Measurements from ENCODE around the gene UBE2D3. TPM values are rescaled to one million over a fixed set of nuclear protein-coding genes. Genes with fewer than 3 reads are reported as not detected.
A peak's percentile ranks its signal among the peaks of the same experiment; 100 is the strongest.
"Not testable (repeated sequence)": the region's sequence is repeated elsewhere in the genome, so short reads cannot be mapped to it uniquely, and the experiment has no call there.

The UBE2D3 gene
- total RNA-seq, 1 donor from 2014 or later: 370 TPM

DNA sequence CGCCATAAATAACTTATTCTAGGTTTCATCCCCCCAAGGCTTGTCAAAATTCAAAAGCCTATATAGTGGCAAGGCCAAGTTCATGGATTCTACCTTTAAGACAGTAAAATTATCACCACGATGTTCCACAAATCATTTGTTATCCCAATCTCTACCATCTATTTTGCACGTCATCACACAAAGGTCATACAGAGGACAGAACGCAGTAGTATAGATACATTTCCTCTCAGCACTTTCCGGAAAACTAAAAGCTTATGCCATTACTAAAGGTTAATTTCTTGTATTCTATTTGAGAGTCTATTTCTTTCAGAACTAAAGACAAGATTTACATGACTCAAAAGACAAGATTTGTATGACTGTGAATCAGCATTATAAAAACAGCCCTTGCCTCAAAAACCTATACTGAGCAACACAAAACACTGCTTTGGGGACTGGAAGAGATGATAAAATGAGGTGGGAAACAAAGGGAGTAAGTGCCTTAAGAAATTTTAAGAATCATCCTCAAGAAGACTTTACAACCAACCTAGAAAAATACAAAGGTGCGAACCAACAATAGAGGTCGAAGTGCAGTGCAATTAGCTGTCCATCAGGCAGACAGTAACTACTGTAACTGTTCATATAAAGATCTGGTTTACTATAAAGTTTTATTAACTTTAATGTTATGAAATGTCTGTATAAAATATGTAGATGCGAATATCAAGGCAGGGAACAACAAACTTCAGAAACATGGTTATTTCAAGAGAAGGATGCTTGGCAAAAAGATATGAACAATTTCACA lies 7.6 kb downstream of the UBE2D3 start:
- peaks cover 57% of the 10 kb centered on the region for H3K4me1 Mint-ChIP-seq (ENCODE audit: unreplicated experiment)
- H3K36me3 Mint-ChIP-seq (ENCODE audit: low read depth, unreplicated experiment): peaks cover 13% of the 10 kb centered on the region
- H3K27ac Mint-ChIP-seq (ENCODE audit: unreplicated experiment): peak overlapping the region; percentile 4
- no peaks in the 10 kb centered on the region for H3K9me3 Mint-ChIP-seq (ENCODE audit: unreplicated experiment)
- H3K27me3 Mint-ChIP-seq (ENCODE audit: unreplicated experiment): no peaks in the 10 kb centered on the region
- peak overlapping the region; percentile 21 for H3K4me3 Mint-ChIP-seq (ENCODE audit: unreplicated experiment)
- no peak for DNase-seq (ENCODE audit: low spot score)
- TF ChIP-seq CTCF (IDR thresholded peaks at IDR 0.05; ENCODE audit: unreplicated experiment): no peak

DNA sequence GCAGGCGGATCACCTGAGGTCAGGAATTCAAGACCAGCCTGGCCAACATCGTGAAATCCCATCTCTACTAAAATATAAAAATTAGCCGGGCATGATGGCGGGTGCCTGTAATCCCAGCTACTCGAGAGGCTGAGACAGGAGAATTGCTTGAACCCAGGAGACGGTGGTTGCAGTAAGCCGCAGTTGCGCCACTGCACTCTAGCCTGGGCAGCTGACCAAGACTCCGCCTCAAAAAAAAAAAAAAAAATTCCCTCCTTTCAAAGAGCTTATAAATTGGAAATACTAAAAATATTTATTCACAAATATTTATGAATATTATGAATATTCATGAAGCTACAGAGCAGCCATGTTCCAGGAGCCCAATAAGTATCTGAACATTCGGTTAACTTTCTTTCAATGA lies 8.3 kb downstream of the UBE2D3 start:
- H3K36me3 Mint-ChIP-seq (ENCODE audit: low read depth, unreplicated experiment): peaks cover 13% of the 10 kb centered on the region
- peak overlapping the region; percentile 23 for H3K4me3 Mint-ChIP-seq (ENCODE audit: unreplicated experiment)
- H3K9me3 Mint-ChIP-seq (ENCODE audit: unreplicated experiment); H3K27ac Mint-ChIP-seq (ENCODE audit: unreplicated experiment); DNase-seq (ENCODE audit: low spot score); H3K27me3 Mint-ChIP-seq (ENCODE audit: unreplicated experiment): not testable (repeated sequence)
- peaks cover 59% of the 10 kb centered on the region for H3K4me1 Mint-ChIP-seq (ENCODE audit: unreplicated experiment)

DNA sequence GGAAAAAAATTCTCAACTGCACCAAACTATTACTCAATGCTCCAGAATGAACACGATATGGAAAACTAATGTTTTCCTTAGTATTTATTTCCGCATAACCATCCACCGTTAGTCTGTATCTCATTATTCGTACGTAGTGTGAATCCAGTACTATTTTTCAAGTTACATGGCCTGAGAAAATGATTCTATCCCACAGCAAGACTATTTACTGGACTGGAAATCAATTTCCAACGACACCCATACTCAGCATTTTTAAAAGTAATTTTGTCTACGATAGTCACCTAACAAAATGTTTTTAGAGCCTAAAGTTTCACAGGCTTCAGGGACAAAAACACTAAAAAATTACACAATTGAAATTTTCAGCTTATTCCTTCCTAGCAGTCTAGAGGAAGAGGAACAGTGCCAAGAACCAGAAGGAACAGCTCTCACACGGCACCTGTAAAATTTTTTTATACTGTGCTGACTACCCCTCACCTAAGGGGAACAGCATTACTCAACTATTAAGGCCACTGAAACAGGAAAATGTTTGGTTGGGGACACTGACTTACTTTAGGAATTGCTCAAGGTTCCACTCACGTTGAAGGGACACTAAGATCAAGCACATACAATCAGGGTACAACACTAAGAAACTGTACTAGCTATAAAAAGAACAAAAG lies 9.6 kb downstream of the UBE2D3 start:
- H3K4me1 Mint-ChIP-seq (ENCODE audit: unreplicated experiment): peaks cover 50% of the 10 kb centered on the region
- no peaks in the 10 kb centered on the region for H3K9me3 Mint-ChIP-seq (ENCODE audit: unreplicated experiment)
- peak overlapping the region; percentile 37 for H3K4me3 Mint-ChIP-seq (ENCODE audit: unreplicated experiment)
- peak overlapping the region; percentile 38 for H3K27ac Mint-ChIP-seq (ENCODE audit: unreplicated experiment)
- DNase-seq (ENCODE audit: low spot score): no peak
- peaks cover 9% of the 10 kb centered on the region for H3K36me3 Mint-ChIP-seq (ENCODE audit: low read depth, unreplicated experiment)
- no peak for TF ChIP-seq CTCF (IDR thresholded peaks at IDR 0.05; ENCODE audit: unreplicated experiment)
- H3K27me3 Mint-ChIP-seq (ENCODE audit: unreplicated experiment): no peaks in the 10 kb centered on the region

DNA sequence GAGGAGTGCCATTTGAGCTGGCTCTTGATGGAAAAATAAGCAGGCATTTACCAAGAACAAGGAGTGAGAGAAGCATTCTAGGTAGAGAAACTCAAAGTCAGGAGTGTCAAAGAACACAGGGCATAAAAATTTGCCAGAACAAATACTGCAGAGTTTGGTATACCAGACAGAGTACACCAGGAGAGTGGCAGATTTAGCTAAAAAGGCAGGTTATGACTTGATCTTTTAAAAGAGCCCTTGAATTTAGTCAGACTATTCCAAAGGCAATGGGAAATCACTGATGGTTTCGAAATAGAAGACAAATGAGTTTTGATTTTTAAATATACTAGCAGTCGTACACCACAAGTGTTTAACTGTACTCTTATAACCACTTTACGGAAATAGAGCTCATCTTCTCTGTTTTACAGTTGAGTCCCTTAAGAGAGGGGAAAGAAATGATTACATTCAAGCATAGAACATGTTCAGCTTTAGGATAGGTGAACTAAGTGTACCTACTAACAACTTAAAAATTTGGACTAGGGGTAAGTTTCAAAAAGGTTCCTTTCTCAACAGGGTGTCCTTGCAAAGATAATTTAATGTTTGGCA lies 10.2 kb downstream of the UBE2D3 start:
- H3K4me3 Mint-ChIP-seq (ENCODE audit: unreplicated experiment): peak overlapping the region; percentile 37
- TF ChIP-seq CTCF (IDR thresholded peaks at IDR 0.05; ENCODE audit: unreplicated experiment): no peak
- H3K9me3 Mint-ChIP-seq (ENCODE audit: unreplicated experiment): no peaks in the 10 kb centered on the region

GRCh38 chr4:102815981-102816380 lies 11.4 kb downstream of the UBE2D3 start:
- Mint-ChIP-seq H3K4me1 (ENCODE audit: unreplicated experiment) (peaks cover 51% of the 10 kb centered on the region), H3K36me3 (ENCODE audit: low read depth, unreplicated experiment) (peaks cover 18% of the 10 kb centered on the region), H3K27me3 (ENCODE audit: unreplicated experiment) (no peaks in the 10 kb centered on the region), H3K9me3 (ENCODE audit: unreplicated experiment) (no peaks in the 10 kb centered on the region), H3K27ac (ENCODE audit: unreplicated experiment) (no peak overlapping the region), H3K4me3 (ENCODE audit: unreplicated experiment) (no peak overlapping the region)
- no peak for TF ChIP-seq CTCF (IDR thresholded peaks at IDR 0.05; ENCODE audit: unreplicated experiment)
- no peak for DNase-seq (ENCODE audit: low spot score)

More for the DNA sequence above, 10.2 kb downstream of the UBE2D3 start:
- Mint-ChIP-seq H3K36me3 (ENCODE audit: low read depth, unreplicated experiment) (peaks cover 10% of the 10 kb centered on the region), H3K4me1 (ENCODE audit: unreplicated experiment) (peaks cover 49% of the 10 kb centered on the region), H3K27me3 (ENCODE audit: unreplicated experiment) (no peaks in the 10 kb centered on the region), H3K27ac (ENCODE audit: unreplicated experiment) (peak overlapping the region; percentile 28)
- no peak for DNase-seq (ENCODE audit: low spot score)

All from endothelial cell (in vitro differentiated cells).